ENCODE measurements around the gene ARHGAP44. TPM values are rescaled to one million over a fixed set of nuclear protein-coding genes. Genes with fewer than 3 reads are reported as not detected.

ARHGAP44 gene
- total RNA-seq, 2 experiments from 2014 or later, result not detected

DNA sequence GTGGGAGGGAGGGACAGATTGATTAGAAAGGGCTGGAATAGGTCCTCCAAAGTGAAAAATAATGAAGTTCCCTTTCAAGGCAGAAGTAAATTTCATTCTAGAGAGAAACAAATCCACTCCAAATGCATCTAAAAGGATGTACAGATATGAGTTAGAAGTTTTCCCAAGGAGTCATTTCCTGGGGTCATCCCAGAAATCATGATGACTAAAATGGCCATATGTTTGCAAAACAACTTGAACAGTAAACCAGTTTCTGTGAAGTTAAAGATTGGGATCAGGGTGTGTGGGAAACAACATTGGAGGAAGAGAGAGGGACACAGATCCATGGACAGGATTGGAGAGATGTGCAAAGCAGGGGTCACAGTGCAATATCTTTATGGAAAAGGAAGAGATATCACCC, 32.5 kb upstream of the ARHGAP44 start:
- no peak overlapping the region for H3K4me3 ChIP-seq (ENCODE audit: low read length)
- no peak overlapping the region for H3K4me3 Mint-ChIP-seq
- no peak overlapping the region for H3K27ac Mint-ChIP-seq

DNA sequence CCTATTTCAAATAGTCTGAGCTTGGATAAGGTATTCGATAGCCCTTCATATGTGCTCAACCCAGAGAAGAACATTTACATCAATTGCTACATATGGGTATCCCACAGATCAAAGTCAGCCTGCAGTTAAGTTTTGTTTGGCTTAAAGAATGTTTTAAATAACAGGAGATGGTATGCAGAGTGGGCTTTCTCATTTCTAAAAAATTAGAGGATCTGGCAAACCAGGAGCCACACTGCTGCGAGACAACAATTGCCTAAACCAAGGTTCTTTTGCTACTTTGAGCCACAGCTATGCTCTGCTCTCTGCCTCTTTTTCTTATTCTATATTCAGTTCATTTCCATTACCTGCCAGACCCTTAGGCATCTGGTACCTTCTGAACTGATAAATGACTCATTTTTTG, 30.2 kb upstream of the ARHGAP44 start:
- no peaks in the 10 kb centered on the region for H3K4me1 Mint-ChIP-seq (ENCODE audit: low read depth)
- no peak overlapping the region for H3K4me3 ChIP-seq (ENCODE audit: low read length)
- no peaks in the 10 kb centered on the region for H3K9me3 ChIP-seq (ENCODE audit: control insufficient read depth in 1 of 2, insufficient read depth in 1 of 2, low read length in 2 of 2)
- ChIA-PET POLR2A (no interaction called here), CTCF (no interaction called here)
- H3K4me1 ChIP-seq (ENCODE audit: insufficient read depth, low read length), result no peaks in the 10 kb centered on the region
- no peak overlapping the region for H3K4me3 Mint-ChIP-seq
- DNase-seq, result no peak
- no peak overlapping the region for H3K27ac ChIP-seq (ENCODE audit: low read depth in 1 of 2, low read length in 2 of 2)
- peaks cover 4% of the 10 kb centered on the region for H3K9me3 Mint-ChIP-seq
- ATAC-seq (ENCODE audit: poor library complexity), result no peak
- intact Hi-C loops (cut with DNase I, micrococcal nuclease), result no loop called here
- H3K27me3 Mint-ChIP-seq, result no peaks in the 10 kb centered on the region
- H3K27me3 ChIP-seq (ENCODE audit: control insufficient read depth in 1 of 2, insufficient read depth in 2 of 2, low read length in 2 of 2), result no peaks in the 10 kb centered on the region
- TF ChIP-seq CTCF (IDR thresholded peaks at IDR 0.05), result no peak
- H3K36me3 ChIP-seq (ENCODE audit: insufficient read depth, low read length), result no peaks in the 10 kb centered on the region
- H3K36me3 Mint-ChIP-seq (ENCODE audit: low read depth), result no peaks in the 10 kb centered on the region
- no peak overlapping the region for H3K27ac Mint-ChIP-seq

More for the DNA sequence above, 32.5 kb upstream of the ARHGAP44 start:
- TF ChIP-seq CTCF (IDR thresholded peaks at IDR 0.05), result no peak
- POLR2A ChIA-PET, result no interaction called here
- Histone ChIP-seq H3K9me3 (ENCODE audit: control insufficient read depth in 1 of 2, insufficient read depth in 1 of 2, low read length in 2 of 2) (peaks cover 0 to 9% of the 10 kb centered on the region in 2 experiments), H3K27me3 (ENCODE audit: control insufficient read depth in 1 of 2, insufficient read depth in 2 of 2, low read length in 2 of 2) (no peaks in the 10 kb centered on the region), H3K4me1 (ENCODE audit: insufficient read depth, low read length) (no peaks in the 10 kb centered on the region), H3K36me3 (ENCODE audit: insufficient read depth, low read length) (no peaks in the 10 kb centered on the region), H3K27ac (ENCODE audit: low read depth in 1 of 2, low read length in 2 of 2) (no peak overlapping the region)
- no peak for DNase-seq
- CTCF ChIA-PET, result no interaction called here
- H3K36me3 Mint-ChIP-seq (ENCODE audit: low read depth), result no peaks in the 10 kb centered on the region
- no peak for ATAC-seq (ENCODE audit: poor library complexity)
- H3K27me3 Mint-ChIP-seq, result no peaks in the 10 kb centered on the region
- peaks cover 4% of the 10 kb centered on the region for H3K9me3 Mint-ChIP-seq
- intact Hi-C loops (cut with DNase I, micrococcal nuclease), result no loop called here
- no peaks in the 10 kb centered on the region for H3K4me1 Mint-ChIP-seq (ENCODE audit: low read depth)

GRCh38 chr17:12765548-12765947, 23.8 kb upstream of the ARHGAP44 start:
- Histone ChIP-seq H3K9me3 (ENCODE audit: control insufficient read depth in 1 of 2, insufficient read depth in 1 of 2, low read length in 2 of 2) (peaks cover 0 to 6% of the 10 kb centered on the region in 2 experiments), H3K4me3 (ENCODE audit: low read length) (no peak overlapping the region), H3K27me3 (ENCODE audit: control insufficient read depth in 1 of 2, insufficient read depth in 2 of 2, low read length in 2 of 2) (no peaks in the 10 kb centered on the region), H3K4me1 (ENCODE audit: insufficient read depth, low read length) (no peaks in the 10 kb centered on the region), H3K27ac (ENCODE audit: low read depth in 1 of 2, low read length in 2 of 2) (no peak overlapping the region), H3K36me3 (ENCODE audit: insufficient read depth, low read length) (no peaks in the 10 kb centered on the region)
- DNase-seq, result no peak
- no peaks in the 10 kb centered on the region for H3K9me3 Mint-ChIP-seq
- no peaks in the 10 kb centered on the region for H3K27me3 Mint-ChIP-seq
- no peak overlapping the region for H3K27ac Mint-ChIP-seq
- ChIA-PET POLR2A (no interaction called here), CTCF (no interaction called here)
- intact Hi-C loops (cut with DNase I, micrococcal nuclease), result no loop called here
- no peak for ATAC-seq (ENCODE audit: poor library complexity)
- H3K4me1 Mint-ChIP-seq (ENCODE audit: low read depth), result no peaks in the 10 kb centered on the region
- no peak for TF ChIP-seq CTCF (IDR thresholded peaks at IDR 0.05)
- no peaks in the 10 kb centered on the region for H3K36me3 Mint-ChIP-seq (ENCODE audit: low read depth)
- no peak overlapping the region for H3K4me3 Mint-ChIP-seq

Measured in CD4-positive, alpha-beta T cell (primary cell).